ENCODE measurements around the gene CHST10. TPM values are rescaled to one million over a fixed set of nuclear protein-coding genes. Genes with fewer than 3 reads are reported as not detected.

CHST10 gene
- total and polyA plus RNA-seq, 2 donors (not counting 3 experiments of a cell fraction or from before 2014, with no cell fraction given), result 11.1 to 12.3 TPM

GRCh38 chr2:100425107-100425506 is 7.6 kb upstream of the CHST10 start:
- TF ChIP-seq EZH2 (IDR thresholded peaks at IDR 0.05; ENCODE audit: borderline replicate concordance, low read depth, low read length, severe bottlenecking), result no peak
- TF ChIP-seq FOS (IDR thresholded peaks at IDR 0.05; ENCODE audit: borderline replicate concordance, insufficient read depth, low read length), result no peak
- no peak for TF ChIP-seq CTCF (IDR thresholded peaks at IDR 0.05; ENCODE audit: extremely low read depth in 1 of 2, insufficient read depth in 1 of 2, low read depth in 1 of 2, low read length in 2 of 2)
- intact Hi-C loops (cut with micrococcal nuclease) (loop anchor here (10.0 kb wide), 2 partner anchors 140 to 560 kb away; partner anchors contain the start of gene PDCL3), dilution Hi-C loops (cut with MboI; ENCODE audit: extremely low pct_ligation_motif_present, low sequenced_read_pairs) (no loop called here)
- Histone ChIP-seq H3K4me3 (replicated peaks in 1 of 3; ENCODE audit: insufficient read depth in 1 of 3, low read depth in 1 of 3, low read length in 3 of 3) (no peak overlapping the region), H3K9ac (replicated peaks; ENCODE audit: extremely low read depth, insufficient read depth, low read length) (no peak overlapping the region), H3K9me3 (replicated peaks; ENCODE audit: control insufficient read depth, insufficient read depth, low read length) (no peaks in the 10 kb centered on the region), H3K4me2 (ENCODE audit: insufficient read depth, low read length) (no peak overlapping the region), H3K79me2 (ENCODE audit: control insufficient read depth, insufficient read depth, low read length) (no peaks in the 10 kb centered on the region), H3K9me1 (replicated peaks; ENCODE audit: control insufficient read depth, extremely low read depth, insufficient read depth, low read length) (no peaks in the 10 kb centered on the region), H3K36me3 (ENCODE audit: control insufficient read depth in 2 of 2, extremely low read depth in 1 of 2, insufficient read depth in 2 of 2, low read length in 2 of 2) (no peaks in the 10 kb centered on the region), H3K27ac (ENCODE audit: insufficient read depth, low read depth, low read length) (no peak overlapping the region), H3K4me1 (ENCODE audit: control insufficient read depth, extremely low read depth, insufficient read depth, low read length) (no peaks in the 10 kb centered on the region), H3K27me3 (ENCODE audit: control insufficient read depth in 2 of 2, insufficient read depth in 2 of 2, low read length in 2 of 2) (peaks cover 7 to 11% of the 10 kb centered on the region in 2 experiments), H2AFZ (ENCODE audit: low read depth, low read length) (no peak overlapping the region), H4K20me1 (replicated peaks; ENCODE audit: control insufficient read depth, extremely low read depth, insufficient read depth, low read length) (no peaks in the 10 kb centered on the region)
- FAIRE-seq (no peak), DNase-seq (ENCODE audit: low read depth, low spot score) (no peak)
- BruUV-seq (replicated peaks), result no TSS peak
- CTCF ChIA-PET, result interaction anchor here (1.5 kb wide), 1 partner anchor 9 kb away, joined by 3 read pairs; no protein-coding TSS in a partner anchor
- POLR2A ChIA-PET, result no interaction called here

- dilution Hi-C loops (cut with MboI; ENCODE audit: extremely low pct_ligation_motif_present, low sequenced_read_pairs), result no loop called here
- Histone ChIP-seq H4K20me1 (replicated peaks; ENCODE audit: control insufficient read depth, extremely low read depth, insufficient read depth, low read length) (no peaks in the 10 kb centered on the region), H3K9ac (replicated peaks; ENCODE audit: extremely low read depth, insufficient read depth, low read length) (no peak overlapping the region), H2AFZ (ENCODE audit: low read depth, low read length) (no peak overlapping the region), H3K9me3 (replicated peaks; ENCODE audit: control insufficient read depth, insufficient read depth, low read length) (no peaks in the 10 kb centered on the region), H3K9me1 (replicated peaks; ENCODE audit: control insufficient read depth, extremely low read depth, insufficient read depth, low read length) (no peaks in the 10 kb centered on the region), H3K27me3 (ENCODE audit: control insufficient read depth in 2 of 2, insufficient read depth in 2 of 2, low read length in 2 of 2) (peaks cover 5 to 7% of the 10 kb centered on the region in 2 experiments), H3K27ac (ENCODE audit: insufficient read depth, low read depth, low read length) (no peak overlapping the region), H3K4me1 (ENCODE audit: control insufficient read depth, extremely low read depth, insufficient read depth, low read length) (no peaks in the 10 kb centered on the region), H3K79me2 (ENCODE audit: control insufficient read depth, insufficient read depth, low read length) (no peaks in the 10 kb centered on the region), H3K4me3 (replicated peaks in 1 of 3; ENCODE audit: insufficient read depth in 1 of 3, low read depth in 1 of 3, low read length in 3 of 3) (no peak overlapping the region), H3K36me3 (ENCODE audit: control insufficient read depth in 2 of 2, extremely low read depth in 1 of 2, insufficient read depth in 2 of 2, low read length in 2 of 2) (no peaks in the 10 kb centered on the region), H3K4me2 (ENCODE audit: insufficient read depth, low read length) (no peak overlapping the region)
- TF ChIP-seq POLR2AphosphoS5 (IDR thresholded peaks at IDR 0.05; ENCODE audit: insufficient read depth, low read depth, low read length) (no peak), GATA2 (IDR thresholded peaks at IDR 0.05; ENCODE audit: insufficient read depth, insufficient read length, low read depth, low read length) (no peak), POLR2A (IDR thresholded peaks at IDR 0.05; ENCODE audit: low read depth, low read length) (no peak), EZH2 (IDR thresholded peaks at IDR 0.05; ENCODE audit: borderline replicate concordance, low read depth, low read length, severe bottlenecking) (no peak), CTCF (IDR thresholded peaks at IDR 0.05; ENCODE audit: extremely low read depth in 1 of 2, insufficient read depth in 1 of 2, low read depth in 1 of 2, low read length in 2 of 2) (no peak), MYC (IDR thresholded peaks at IDR 0.05; ENCODE audit: low read depth, low read length) (no peak), FOS (IDR thresholded peaks at IDR 0.05; ENCODE audit: borderline replicate concordance, insufficient read depth, low read length) (no peak), JUN (IDR thresholded peaks at IDR 0.05; ENCODE audit: borderline replicate concordance, insufficient read depth, insufficient read length, low read depth) (no peak), MAX (IDR thresholded peaks at IDR 0.05; ENCODE audit: insufficient read depth, insufficient read length) (no peak)
- no TSS peak for BruUV-seq (replicated peaks)
- ChIA-PET CTCF (interaction anchor here (1.5 kb wide), 1 partner anchor 10 kb away, joined by 3 read pairs; no protein-coding TSS in a partner anchor), POLR2A (no interaction called here)
- FAIRE-seq (no peak), DNase-seq (ENCODE audit: low read depth, low spot score) (no peak)
- intact Hi-C loops (cut with micrococcal nuclease), result loop anchor here (10.0 kb wide), 2 partner anchors 140 to 560 kb away; partner anchors contain the start of gene PDCL3
Observed at GRCh38 chr2:100424277-100424875, 6.9 kb upstream of the CHST10 start.

All from endothelial cell of umbilical vein (primary cell).